CD14-positive monocyte (primary cell): ENCODE measurements around the gene PET100. TPM values are rescaled to one million over a fixed set of nuclear protein-coding genes. Genes with fewer than 3 reads are reported as not detected.
A peak's percentile ranks its signal among the peaks of the same experiment; 100 is the strongest.

Experiments
- DNase-seq, 3 donors: peaks; one replicate each; pipeline ENCODE4 v3.0.0-alpha.2; 2011 to 2022
- H2AFZ ChIP-seq: 2 replicates; pipeline ENCODE4 v1.6.0; 2012; ENCODE audit warnings: mild to moderate bottlenecking, low read depth, low read length, inconsistent platforms; ENCODE audit not compliant: insufficient read depth, poor library complexity, severe bottlenecking
- H3K27ac ChIP-seq, 2 donors: 1 replicate in 1 of 2; 2 replicates in 1 of 2; pipeline ENCODE4 v1.5.1; 2012 to 2013; ENCODE audit warnings: low read length in 2 of 2, control low read depth in 1 of 2, inconsistent platforms in 1 of 2, low read depth in 1 of 2, mild to moderate bottlenecking in 1 of 2
- H3K27me3 ChIP-seq, 2 donors: one replicate each; pipeline versions ENCODE4 v1.6.0 to v1.6.1; 2011 to 2013; ENCODE audit warnings: low read length in 2 of 2; ENCODE audit not compliant: control insufficient read depth in 2 of 2, insufficient read depth in 2 of 2
- H3K36me3 ChIP-seq, 2 donors: replicated peaks in 1 of 2; 1 replicate in 1 of 2; 2 replicates in 1 of 2; pipeline versions ENCODE4 v1.5.1 to v1.6.1; 2012 to 2013; ENCODE audit warnings: low read length in 2 of 2, control low read depth in 1 of 2, inconsistent platforms in 1 of 2, mild to moderate bottlenecking in 1 of 2; ENCODE audit not compliant: insufficient read depth in 2 of 2, control insufficient read depth in 1 of 2
- H3K4me1 ChIP-seq, 2 donors: 1 replicate in 1 of 2; 2 replicates in 1 of 2; pipeline versions ENCODE4 v1.5.1 to v1.6.1; 2012 to 2013; ENCODE audit warnings: low read length in 2 of 2, control low read depth in 1 of 2, inconsistent platforms in 1 of 2, mild to moderate bottlenecking in 1 of 2, moderate library complexity in 1 of 2; ENCODE audit not compliant: insufficient read depth in 2 of 2, control insufficient read depth in 1 of 2
- H3K4me2 ChIP-seq: replicated peaks from 2 replicates; pipeline ENCODE3; 2012; ENCODE audit warnings: low read length, moderate library complexity, mild to moderate bottlenecking; ENCODE audit not compliant: poor library complexity, severe bottlenecking; ENCODE audit errors: extremely low read depth
- H3K4me3 ChIP-seq, 3 experiments: fragments of 200-600 bp in 1 of 3; sonication (generic) in 1 of 3; replicated peaks in 1 of 3; 1 replicate in 2 of 3; 2 replicates in 1 of 3; pipeline ENCODE4 v1.5.1; 2011 to 2013; ENCODE audit warnings: low read length in 3 of 3, mild to moderate bottlenecking in 3 of 3, control low read depth in 2 of 3, low read depth in 2 of 3, inconsistent platforms in 1 of 3, moderate library complexity in 1 of 3
- H3K79me2 ChIP-seq: 2 replicates; pipeline ENCODE4 v1.6.0; 2012; ENCODE audit warnings: mild to moderate bottlenecking, control low read depth, inconsistent platforms, low read length, moderate library complexity; ENCODE audit not compliant: insufficient read depth
- H3K9ac ChIP-seq: 2 replicates; pipeline ENCODE4 v1.6.0; 2017; ENCODE audit warnings: low read length, mild to moderate bottlenecking; ENCODE audit not compliant: insufficient read depth, poor library complexity, severe bottlenecking
- H3K9me3 ChIP-seq, 2 donors: replicated peaks in 1 of 2; 1 replicate in 1 of 2; 2 replicates in 1 of 2; pipeline versions ENCODE4 v1.5.1 to v1.6.1; 2012 to 2013; ENCODE audit warnings: low read length in 2 of 2, control low read depth in 1 of 2; ENCODE audit not compliant: control insufficient read depth in 1 of 2, insufficient read depth in 1 of 2
- H4K20me1 ChIP-seq: 2 replicates; pipeline ENCODE4 v1.6.0; 2012; ENCODE audit warnings: mild to moderate bottlenecking, low read length, control low read depth, moderate library complexity; ENCODE audit not compliant: insufficient read depth
- H3K27ac Mint-ChIP-seq, 7 donors: one replicate each; pipeline ENCODE4 v1.8.0; 2020; ENCODE audit warnings: mild to moderate bottlenecking in 7 of 7, mixed read lengths in 7 of 7, moderate library complexity in 6 of 7, inconsistent platforms in 2 of 7
- H3K27me3 Mint-ChIP-seq, 3 donors: one replicate each; pipeline ENCODE4 v1.8.0; 2021 to 2022; ENCODE audit warnings: low read depth in 3 of 3, mild to moderate bottlenecking in 3 of 3, mixed read lengths in 3 of 3, moderate library complexity in 3 of 3, inconsistent platforms in 1 of 3
- H3K36me3 Mint-ChIP-seq, 2 donors: one replicate each; pipeline ENCODE4 v1.8.0; 2020; ENCODE audit warnings: mixed read lengths in 2 of 2, inconsistent platforms in 1 of 2, mild to moderate bottlenecking in 1 of 2
- H3K4me1 Mint-ChIP-seq: one replicate; pipeline ENCODE4 v1.8.0; 2020; ENCODE audit warnings: mild to moderate bottlenecking, mixed read lengths
- H3K4me3 Mint-ChIP-seq, 2 donors: one replicate each; pipeline ENCODE4 v1.8.0; 2020; ENCODE audit warnings: mild to moderate bottlenecking in 2 of 2, mixed read lengths in 2 of 2, moderate library complexity in 1 of 2
- H3K9me3 Mint-ChIP-seq, 7 donors: one replicate each; pipeline ENCODE4 v1.8.0; 2020 to 2022; ENCODE audit warnings: mixed read lengths in 7 of 7, mild to moderate bottlenecking in 6 of 7, moderate library complexity in 6 of 7, inconsistent platforms in 2 of 7
- CTCF ChIP-seq: fragments of 200-600 bp; IDR thresholded peaks from one replicate; pipeline ENCODE4 v1.8.0; 2022; ENCODE audit warnings: antibody characterized with exemption, mild to moderate bottlenecking
- WGBS: methylation state at CpG from one replicate; pipeline ENCODE4 v1.1.5; 2013; ENCODE audit warnings: missing lambda C conversion rate; ENCODE audit not compliant: insufficient coverage; 5-methylcytosine and 5-hydroxymethylcytosine counted together
- intact Hi-C, 2 donors: fragments of 100-400 bp; cut with micrococcal nuclease; formaldehyde crosslinking; loops; one replicate each; pipeline versions ENCODE4 v1.15.0 to v1.15.1; 2023
- polyA plus RNA-seq, 3 donors: library from polyadenylated mRNA; depleted of rRNA in 1 of 3; unstranded in 2 of 3; stranded (reverse) in 1 of 3; fragments of 300-500 nt in 2 of 3; fragments of >200 nt in 1 of 3; fragmentation: Illumina TruSeq in 2 of 3; gene quantifications; 1 replicate in 2 of 3; 2 replicates in 1 of 3; pipeline ENCODE4 v1.2.3, GENCODE V29; 2012 to 2021

Gene PET100
- polyA plus RNA-seq, 3 donors, result 64.6 to 386 (median 300) TPM

- no peaks in the 10 kb centered on the region for H3K27me3 ChIP-seq
- no peak overlapping the region for H3K27ac ChIP-seq
- H2AFZ ChIP-seq, result no peak overlapping the region
- H3K4me3 ChIP-seq, result no peak overlapping the region
- no peaks in the 10 kb centered on the region for H3K9me3 Mint-ChIP-seq
- intact Hi-C loops, result loop anchor here in 1 of 2 donors (10.0 kb wide), 1 partner anchor 105 kb away; no protein-coding TSS in a partner anchor
- no peak for DNase-seq
- peaks cover 0 to 2% (median 2%) of the 10 kb centered on the region in 3 donors for H3K27me3 Mint-ChIP-seq
- H3K9ac ChIP-seq, result no peak overlapping the region
- peaks cover 18 to 26% of the 10 kb centered on the region in 2 donors for H3K36me3 ChIP-seq
- H3K9me3 ChIP-seq, result no peaks in the 10 kb centered on the region
- H3K79me2 ChIP-seq, result peaks cover 24% of the 10 kb centered on the region
- peaks cover 44% of the 10 kb centered on the region for H3K4me1 Mint-ChIP-seq
- H3K4me2 ChIP-seq, result no peak overlapping the region
- TF ChIP-seq CTCF, result no peak
- H3K27ac Mint-ChIP-seq, result peak overlapping the region in 1 of 7 donors; percentile 71
- peaks cover 3% of the 10 kb centered on the region for H4K20me1 ChIP-seq
- peaks cover 13 to 27% of the 10 kb centered on the region in 2 donors for H3K36me3 Mint-ChIP-seq
- WGBS, result 56% methylated on average over 2 of the region's 2 CpGs
- no peak overlapping the region for H3K4me3 Mint-ChIP-seq
- H3K4me1 ChIP-seq, result peaks cover 55% of the 10 kb centered on the region in 2 donors
Measured at GRCh38 chr19:7650148-7650547, 20.6 kb downstream of the PET100 start.

GRCh38 chr19:7652061-7652641 lies 22.6 kb downstream of the PET100 start:
- H3K4me2 ChIP-seq, result peak overlapping the region; percentile 40
- H3K9ac ChIP-seq, result peak overlapping the region; percentile 62
- DNase-seq, result peak; percentile 95 to 99 (median 98)
- peak overlapping the region; percentile 85 to 91 for H3K27ac ChIP-seq
- no peaks in the 10 kb centered on the region for H3K27me3 ChIP-seq
- H3K79me2 ChIP-seq, result peaks cover 4% of the 10 kb centered on the region
- no peak overlapping the region for H2AFZ ChIP-seq
- Mint-ChIP-seq H3K36me3 (peaks cover 9 to 12% of the 10 kb centered on the region in 2 donors), H3K4me3 (peak overlapping the region; percentile 47 to 48), H3K9me3 (peaks cover 0 to 2% (median 0%) of the 10 kb centered on the region in 7 donors), H3K4me1 (peaks cover 45% of the 10 kb centered on the region), H3K27ac (peak overlapping the region; percentile 94 to 99 (median 98)), H3K27me3 (peaks cover 0 to 11% (median 2%) of the 10 kb centered on the region in 3 donors)
- WGBS, result 1% methylated on average over 20 of the region's 28 CpGs
- peaks cover 8 to 13% of the 10 kb centered on the region in 2 donors for H3K36me3 ChIP-seq
- H3K9me3 ChIP-seq, result no peaks in the 10 kb centered on the region
- intact Hi-C loops, result loop anchor here in 1 of 2 donors (10.0 kb wide), 1 partner anchor 107 kb away; no protein-coding TSS in a partner anchor
- TF ChIP-seq CTCF, result peak; percentile 95
- H3K4me3 ChIP-seq, result no peak overlapping the region
- peaks cover 54 to 55% of the 10 kb centered on the region in 2 donors for H3K4me1 ChIP-seq
- no peaks in the 10 kb centered on the region for H4K20me1 ChIP-seq
